DMS53 treated with DMSO at 0.1 percent for 48 hours (cell line): Measurements from ENCODE around the gene RBM20.

Experiments
- DNase-seq: peaks from one replicate; lab custom pipeline; 2025; ENCODE audit not compliant: unreplicated experiment; lab: John Stamatoyannopoulos, UW

RBM20 gene

GRCh38 chr10:110804376-110804775 is 160.2 kb downstream of the RBM20 start:
- no peak for DNase-seq

- no peak for DNase-seq
These were observed 161.2 kb downstream of the RBM20 start for GRCh38 chr10:110805292-110805691.

- no peak for DNase-seq
These were observed 162.2 kb downstream of the RBM20 start for GRCh38 chr10:110806335-110806734.

GRCh38 chr10:110808123-110808522 is 164.0 kb downstream of the RBM20 start:
- no peak for DNase-seq

GRCh38 chr10:110808615-110809014 is 164.5 kb downstream of the RBM20 start:
- DNase-seq, result no peak

- DNase-seq, result no peak
These were observed 166.5 kb downstream of the RBM20 start for GRCh38 chr10:110810625-110811024.

GRCh38 chr10:110811791-110812581 is 167.8 kb downstream of the RBM20 start:
- DNase-seq, result no peak

- DNase-seq, result no peak
These were observed 168.4 kb downstream of the RBM20 start for GRCh38 chr10:110812583-110812982.

GRCh38 chr10:110813743-110814472 is 169.8 kb downstream of the RBM20 start:
- no peak for DNase-seq

- no peak for DNase-seq
These were observed 171.3 kb downstream of the RBM20 start for GRCh38 chr10:110815354-110816004.

- no peak for DNase-seq
These were observed 173.5 kb downstream of the RBM20 start for GRCh38 chr10:110817614-110818013.

- DNase-seq, result no peak
These were observed 174.4 kb downstream of the RBM20 start for GRCh38 chr10:110818311-110819256.

GRCh38 chr10:110820321-110820814 is 176.2 kb downstream of the RBM20 start:
- no peak for DNase-seq

- no peak for DNase-seq
These were observed 177.4 kb downstream of the RBM20 start for GRCh38 chr10:110821508-110821907.

- DNase-seq, result no peak
These were observed 178.0 kb downstream of the RBM20 start for GRCh38 chr10:110822035-110822711.

- no peak for DNase-seq
These were observed 178.7 kb downstream of the RBM20 start for GRCh38 chr10:110822712-110823311.

GRCh38 chr10:110824152-110824441 is 180.0 kb downstream of the RBM20 start:
- no peak for DNase-seq

- no peak for DNase-seq
These were observed 180.5 kb downstream of the RBM20 start for GRCh38 chr10:110824660-110825059.

GRCh38 chr10:110825508-110825907 is 181.4 kb downstream of the RBM20 start:
- DNase-seq, result no peak

GRCh38 chr10:110827410-110827809 is 183.3 kb downstream of the RBM20 start:
- DNase-seq, result no peak
